ENCODE results near the gene NCAM2.

- TF ChIP-seq CTCF (IDR thresholded peaks at IDR 0.05), result no peak
- TF ChIP-seq POLR2A (IDR thresholded peaks at IDR 0.05), result no peak
Observed at GRCh38 chr21:21183092-21183491, 184.9 kb downstream of the NCAM2 start.

All from ovary (tissue), 3 donors.